H1 (cell line): ENCODE measurements around the gene AFAP1L1.

Experiments used
- CTBP2 ChIP-seq: IDR thresholded peaks from 2 replicates; pipeline ENCODE4 v1.7.0; 2011; ENCODE audit warnings: borderline replicate concordance, mild to moderate bottlenecking, moderate library complexity, mixed read lengths, low read length; ENCODE audit not compliant: insufficient read depth, insufficient read length
- EP300 ChIP-seq, 2 experiments: IDR thresholded peaks; 1 replicate in 1 of 2; 2 replicates in 1 of 2; pipeline ENCODE4 v1.6.1; 2011 to 2012; ENCODE audit warnings: low read depth in 2 of 2, low read length in 2 of 2, mild to moderate bottlenecking in 2 of 2, borderline replicate concordance in 1 of 2, inconsistent platforms in 1 of 2, moderate library complexity in 1 of 2
- EZH2 ChIP-seq: fragments of 200-600 bp; sonication (generic); IDR thresholded peaks from 2 replicates; pipeline ENCODE4 v1.7.1; 2012; ENCODE audit warnings: low read depth, mild to moderate bottlenecking, moderate library complexity, low read length, inconsistent platforms; ENCODE audit not compliant: severe bottlenecking
- MAX ChIP-seq: IDR thresholded peaks from 2 replicates; pipeline ENCODE4 v1.6.1; 2012; ENCODE audit warnings: inconsistent platforms
- POLR2A ChIP-seq, 2 experiments: IDR thresholded peaks; 1 replicate in 1 of 2; 2 replicates in 1 of 2; pipeline ENCODE4 v1.6.1; 2011; ENCODE audit warnings: low read depth in 2 of 2, low read length in 2 of 2, mild to moderate bottlenecking in 2 of 2; ENCODE audit errors: control extremely low read depth in 1 of 2
- POLR2AphosphoS5 ChIP-seq: IDR thresholded peaks from 2 replicates; pipeline ENCODE4 v1.6.1; 2011; ENCODE audit warnings: low read depth, low read length
- RAD21 ChIP-seq, 2 experiments: IDR thresholded peaks in 1 of 2; conservative IDR thresholded peaks in 1 of 2; 2 replicates each; pipeline ENCODE4 v1.6.1; 2011; ENCODE audit warnings: low read depth in 2 of 2, low read length in 2 of 2, improper control_type of control experiment in 1 of 2, inconsistent platforms in 1 of 2, mild to moderate bottlenecking in 1 of 2, moderate library complexity in 1 of 2
- RFX5 ChIP-seq: IDR thresholded peaks from 2 replicates; pipeline ENCODE4 v1.6.1; 2011; ENCODE audit warnings: low read depth, low read length, improper control_type of control experiment, borderline replicate concordance
- RXRA ChIP-seq: IDR thresholded peaks from 2 replicates; pipeline ENCODE4 v1.6.1; 2011; ENCODE audit warnings: low read depth, mild to moderate bottlenecking, low read length, moderate library complexity; ENCODE audit not compliant: insufficient read depth
- TCF12 ChIP-seq: IDR thresholded peaks from 2 replicates; pipeline ENCODE4 v1.6.1; 2011; ENCODE audit warnings: low read depth, mild to moderate bottlenecking, low read length
- TF ChIP-seq, protein P1 (sequence below), 3 experiments: IDR thresholded peaks; 1 replicate in 2 of 3; 2 replicates in 1 of 3; pipeline versions ENCODE4 v1.5.1 to v1.6.1; 2011; ENCODE audit warnings: low read length in 3 of 3, mild to moderate bottlenecking in 3 of 3, inconsistent platforms in 2 of 3, low read depth in 1 of 3, moderate library complexity in 1 of 3; ENCODE audit not compliant: insufficient read depth in 1 of 3; ENCODE audit errors: control extremely low read depth in 1 of 3
- TF ChIP-seq, protein P2 (sequence below): IDR thresholded peaks from 2 replicates; pipeline ENCODE4 v1.6.1; 2011; ENCODE audit warnings: low read length, improper control_type of control experiment

DNA sequence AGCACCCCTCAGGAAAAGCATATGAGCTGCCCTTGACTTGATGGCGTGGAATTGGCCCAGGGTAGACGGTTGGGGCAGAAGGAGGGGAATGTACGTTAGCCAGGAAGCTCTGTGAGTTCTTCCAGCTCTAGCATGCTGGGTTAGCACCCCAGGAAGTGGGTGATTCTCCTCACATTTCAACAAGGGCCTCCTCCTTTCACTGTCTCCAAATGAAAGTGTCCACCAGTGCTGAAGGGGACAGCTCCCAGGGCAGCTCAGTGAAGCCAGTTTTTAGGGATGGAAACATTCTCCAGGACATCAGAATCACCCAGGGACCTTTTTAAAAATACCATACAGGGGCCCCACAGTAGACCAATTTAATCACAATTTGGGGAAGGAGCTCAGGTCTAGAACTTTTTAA is 17.2 kb upstream of the AFAP1L1 start:
- TF ChIP-seq POLR2A (IDR thresholded peaks at IDR 0.05; ENCODE audit: control extremely low read depth in 1 of 2, low read depth in 2 of 2, low read length in 2 of 2), result no peak
- no peak for TF ChIP-seq RXRA
- TF ChIP-seq, protein P1, sequence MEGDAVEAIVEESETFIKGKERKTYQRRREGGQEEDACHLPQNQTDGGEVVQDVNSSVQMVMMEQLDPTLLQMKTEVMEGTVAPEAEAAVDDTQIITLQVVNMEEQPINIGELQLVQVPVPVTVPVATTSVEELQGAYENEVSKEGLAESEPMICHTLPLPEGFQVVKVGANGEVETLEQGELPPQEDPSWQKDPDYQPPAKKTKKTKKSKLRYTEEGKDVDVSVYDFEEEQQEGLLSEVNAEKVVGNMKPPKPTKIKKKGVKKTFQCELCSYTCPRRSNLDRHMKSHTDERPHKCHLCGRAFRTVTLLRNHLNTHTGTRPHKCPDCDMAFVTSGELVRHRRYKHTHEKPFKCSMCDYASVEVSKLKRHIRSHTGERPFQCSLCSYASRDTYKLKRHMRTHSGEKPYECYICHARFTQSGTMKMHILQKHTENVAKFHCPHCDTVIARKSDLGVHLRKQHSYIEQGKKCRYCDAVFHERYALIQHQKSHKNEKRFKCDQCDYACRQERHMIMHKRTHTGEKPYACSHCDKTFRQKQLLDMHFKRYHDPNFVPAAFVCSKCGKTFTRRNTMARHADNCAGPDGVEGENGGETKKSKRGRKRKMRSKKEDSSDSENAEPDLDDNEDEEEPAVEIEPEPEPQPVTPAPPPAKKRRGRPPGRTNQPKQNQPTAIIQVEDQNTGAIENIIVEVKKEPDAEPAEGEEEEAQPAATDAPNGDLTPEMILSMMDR (IDR thresholded peaks at IDR 0.05; ENCODE audit: control extremely low read depth in 1 of 3, insufficient read depth in 1 of 3, low read depth in 1 of 3, low read length in 3 of 3), result no peak
- no peak for TF ChIP-seq EZH2
- TF ChIP-seq, protein P2, sequence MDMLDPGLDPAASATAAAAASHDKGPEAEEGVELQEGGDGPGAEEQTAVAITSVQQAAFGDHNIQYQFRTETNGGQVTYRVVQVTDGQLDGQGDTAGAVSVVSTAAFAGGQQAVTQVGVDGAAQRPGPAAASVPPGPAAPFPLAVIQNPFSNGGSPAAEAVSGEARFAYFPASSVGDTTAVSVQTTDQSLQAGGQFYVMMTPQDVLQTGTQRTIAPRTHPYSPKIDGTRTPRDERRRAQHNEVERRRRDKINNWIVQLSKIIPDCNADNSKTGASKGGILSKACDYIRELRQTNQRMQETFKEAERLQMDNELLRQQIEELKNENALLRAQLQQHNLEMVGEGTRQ, result no peak
- no peak for TF ChIP-seq RAD21 (IDR thresholded peaks at IDR 0.05 in 1 of 2, conservative IDR thresholded peaks at IDR 0.05 in 1 of 2; ENCODE audit: low read depth in 2 of 2, low read length in 2 of 2)
- TF ChIP-seq TCF12, result no peak
- TF ChIP-seq CTBP2, result no peak
- TF ChIP-seq POLR2AphosphoS5, result no peak
- no peak for TF ChIP-seq RFX5
- no peak for TF ChIP-seq MAX
- TF ChIP-seq EP300 (IDR thresholded peaks at IDR 0.05; ENCODE audit: borderline replicate concordance in 1 of 2, low read depth in 2 of 2, low read length in 2 of 2), result no peak
